ENCODE measurements around the gene TMEM123.

Gene TMEM123, protein sequence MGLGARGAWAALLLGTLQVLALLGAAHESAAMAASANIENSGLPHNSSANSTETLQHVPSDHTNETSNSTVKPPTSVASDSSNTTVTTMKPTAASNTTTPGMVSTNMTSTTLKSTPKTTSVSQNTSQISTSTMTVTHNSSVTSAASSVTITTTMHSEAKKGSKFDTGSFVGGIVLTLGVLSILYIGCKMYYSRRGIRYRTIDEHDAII

DNA sequence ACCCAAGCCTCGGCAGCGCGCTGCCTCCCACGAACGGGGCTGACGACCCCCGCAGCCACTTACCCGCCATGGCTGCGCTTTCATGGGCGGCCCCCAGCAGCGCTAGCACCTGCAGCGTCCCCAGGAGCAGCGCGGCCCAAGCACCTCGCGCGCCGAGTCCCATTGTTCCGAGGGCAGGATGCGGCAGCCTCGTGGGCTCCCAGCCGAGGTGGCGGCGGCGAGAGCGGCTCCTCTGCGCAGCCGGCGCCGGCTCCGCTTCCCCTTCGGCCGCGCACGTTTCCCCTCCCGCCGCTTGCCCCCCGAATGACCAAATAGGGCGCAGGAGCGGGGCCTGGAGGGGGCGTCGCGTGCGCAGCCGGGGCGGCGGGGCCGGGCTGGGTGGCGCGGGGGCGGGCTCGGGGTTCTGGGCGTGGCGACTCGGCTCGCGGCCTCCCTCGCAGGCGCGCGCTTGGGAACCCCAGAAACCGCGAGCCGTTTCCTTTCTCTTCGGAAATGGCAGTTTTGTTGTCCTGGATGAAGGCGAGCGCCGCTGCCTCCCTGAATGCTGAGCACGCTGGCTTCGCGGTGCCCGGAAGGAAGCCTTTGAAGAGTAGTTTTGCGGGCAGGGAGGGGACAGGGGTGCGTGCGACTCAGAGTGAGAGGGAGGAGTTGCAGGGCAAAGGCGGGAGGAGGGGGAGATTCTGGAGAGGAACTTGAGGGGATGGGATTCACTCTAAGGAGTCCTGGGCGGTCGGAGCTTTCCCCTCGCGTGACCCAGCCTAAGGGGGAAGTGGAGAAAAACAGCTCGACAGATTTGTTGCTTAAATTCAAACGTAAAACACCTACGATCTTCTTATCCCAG is at the start of gene TMEM123:
TMEM123 (minus strand) TSS at position 305 of the 841 bp plus-strand sequence; CDS start at position 163, 142 bp downstream.
- DNase-seq (ENCODE audit: low read depth in 2 of 2) = peak; percentile 78 to 84

DNA sequence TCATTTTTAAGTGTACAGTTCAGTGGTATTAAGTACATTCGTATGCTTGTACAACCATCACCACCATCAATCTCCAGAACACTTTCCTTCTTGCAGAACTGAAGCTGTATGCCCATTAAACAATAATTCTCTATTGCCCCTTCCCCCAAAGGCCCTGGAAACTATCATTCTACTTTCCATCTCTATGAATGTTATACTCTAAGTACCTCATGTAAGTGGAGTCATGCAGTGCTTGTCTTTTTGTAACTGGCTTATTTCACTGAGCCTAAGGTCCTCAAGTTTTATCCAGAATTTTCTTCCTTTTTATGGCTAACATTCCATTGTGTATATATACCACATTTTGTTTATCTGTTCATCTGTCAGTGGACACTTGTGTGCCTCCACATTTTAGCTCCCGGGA is 48.3 kb upstream of the TMEM123 start:
- no peak for DNase-seq (ENCODE audit: low read depth in 2 of 2)

DNA sequence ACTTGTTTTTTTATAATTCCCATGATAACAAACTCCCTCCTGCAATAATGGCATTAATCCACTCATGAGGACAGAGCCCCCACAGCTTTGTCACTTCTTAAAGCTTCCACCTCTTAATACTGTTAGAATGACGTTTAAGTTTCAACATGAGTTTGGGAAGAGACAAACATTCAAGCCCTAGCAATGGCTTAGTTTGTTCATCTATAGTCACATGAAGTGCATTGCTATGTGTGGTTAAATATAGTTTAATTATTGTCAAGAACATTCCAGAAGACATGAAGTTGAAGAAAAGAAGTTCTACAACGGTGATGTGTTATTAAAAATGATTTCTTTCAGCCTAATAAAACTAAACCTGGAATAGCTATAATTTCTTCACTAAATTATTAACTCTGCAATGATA is 47.4 kb upstream of the TMEM123 start:
- no peak for DNase-seq (ENCODE audit: low read depth in 2 of 2)

DNA sequence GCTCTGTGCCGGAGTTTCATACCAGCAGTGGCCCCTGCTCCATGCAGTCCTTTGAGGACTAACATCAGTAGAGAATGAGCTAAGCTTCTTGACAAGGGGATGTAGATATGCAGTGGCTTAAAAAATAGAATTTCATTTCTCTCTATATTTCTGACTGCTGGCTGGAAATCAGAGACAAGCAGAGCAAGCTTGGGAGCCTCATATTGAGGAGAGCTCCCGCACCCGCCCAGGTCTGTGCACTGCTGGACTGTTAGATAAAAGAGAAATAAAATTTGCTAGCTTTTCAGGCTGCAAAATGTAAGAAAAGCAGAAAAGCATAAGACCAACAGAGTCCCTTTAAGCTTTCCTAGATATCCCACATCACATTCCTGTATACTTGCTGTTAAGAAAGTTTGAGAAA is 46.6 kb upstream of the TMEM123 start:
- DNase-seq (ENCODE audit: low read depth in 2 of 2) = no peak

DNA sequence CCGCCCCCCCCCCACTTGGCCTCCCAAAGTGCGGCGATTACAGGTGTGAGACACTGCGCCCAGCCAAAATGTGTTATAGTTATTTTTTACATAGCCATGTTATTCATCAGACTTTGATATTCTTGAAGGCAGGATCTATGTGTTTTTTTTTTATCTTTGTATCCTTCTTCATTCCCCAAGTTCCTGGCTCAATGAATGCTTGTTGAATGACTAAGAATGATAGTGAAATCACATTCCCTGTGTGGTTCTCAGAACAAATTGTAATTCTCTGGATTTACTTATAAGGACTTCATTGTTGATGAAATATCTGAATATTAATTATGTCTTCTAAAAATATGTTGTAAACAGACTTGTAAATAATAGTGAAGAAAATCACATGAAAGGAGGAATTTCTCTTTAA is 44.5 kb upstream of the TMEM123 start:
- DNase-seq (ENCODE audit: low read depth in 2 of 2) = no peak

DNA sequence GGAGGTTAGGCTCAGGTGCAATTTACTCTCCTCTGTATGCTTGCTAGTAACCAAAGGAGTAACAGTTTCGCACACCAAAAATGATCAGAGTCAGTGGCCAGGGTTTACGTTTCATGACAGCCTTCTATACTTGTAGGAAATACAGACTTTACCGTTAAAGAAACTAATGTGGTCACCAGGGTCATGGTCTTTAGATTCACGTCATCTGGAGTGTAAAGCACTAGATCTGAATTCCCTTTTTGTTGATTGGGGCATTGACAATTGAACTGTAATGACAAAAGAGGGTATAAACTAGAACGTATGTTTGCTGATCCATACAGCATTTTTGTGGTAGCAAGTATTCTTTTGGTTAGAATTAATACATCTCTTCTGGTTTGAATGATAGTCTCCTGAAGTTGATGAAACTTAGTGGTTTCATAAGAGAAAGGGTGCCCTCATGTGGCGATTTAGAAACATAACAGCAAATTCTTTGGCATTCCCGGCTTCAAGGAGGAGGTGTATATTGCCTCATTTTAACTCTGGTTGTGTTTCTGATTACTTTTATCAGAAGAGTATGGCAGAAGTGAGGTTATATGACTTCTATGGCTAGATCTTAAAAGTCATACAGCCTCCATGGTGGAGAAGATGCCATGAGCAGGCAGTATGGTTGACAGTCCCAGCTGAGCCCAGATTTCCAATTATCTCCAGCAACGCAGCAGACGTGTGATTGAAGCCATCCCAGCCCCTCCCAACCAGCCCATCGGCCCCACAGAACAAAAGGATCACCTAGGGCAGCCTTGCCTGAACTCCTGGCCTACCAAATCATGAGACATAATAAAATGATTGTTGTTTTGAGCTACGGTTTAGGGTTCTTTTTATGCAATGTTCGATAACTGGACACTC is 42.8 kb upstream of the TMEM123 start:
- DNase-seq (ENCODE audit: low read depth in 2 of 2) = peak in 1 of 2 donors; percentile 29

DNA sequence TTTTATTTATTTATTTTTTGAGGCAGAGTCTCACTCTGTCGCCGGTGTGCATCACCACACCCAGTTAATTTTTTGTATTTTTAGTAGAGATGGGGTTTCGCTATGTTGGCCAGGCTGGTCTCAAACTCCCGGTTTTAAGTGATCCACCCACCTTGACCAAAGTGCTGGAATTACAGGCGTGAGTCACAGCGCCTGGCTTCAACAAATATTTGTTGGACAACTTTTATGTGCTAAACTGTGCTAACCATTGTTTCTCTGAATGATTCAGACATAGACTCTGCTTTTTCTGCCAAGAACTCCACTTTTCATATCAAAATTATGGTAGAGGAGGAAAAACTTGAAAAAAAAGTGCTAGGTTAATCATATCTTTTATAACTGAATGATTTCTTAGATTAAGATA is 41.7 kb upstream of the TMEM123 start:
- DNase-seq (ENCODE audit: low read depth in 2 of 2) = no peak

DNA sequence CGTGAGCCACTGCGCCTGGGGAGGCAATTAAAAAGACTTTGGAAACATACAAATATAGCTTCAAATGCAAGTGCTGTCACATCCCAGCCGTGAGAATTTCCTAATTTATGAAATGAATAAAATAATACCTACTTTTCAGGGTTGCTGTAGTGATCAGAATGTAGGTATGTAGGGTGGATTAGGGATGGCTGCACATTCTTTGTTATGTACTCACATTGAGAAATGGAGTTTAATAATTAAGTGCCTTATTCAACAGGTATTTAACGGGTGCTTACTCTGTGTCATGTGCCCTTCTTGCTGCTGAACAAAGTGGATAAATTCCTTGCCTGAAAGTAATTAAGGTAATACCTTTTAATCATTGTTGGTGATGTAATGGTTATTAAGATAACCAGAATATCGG is 41.0 kb upstream of the TMEM123 start:
- no peak for DNase-seq (ENCODE audit: low read depth in 2 of 2)

DNA sequence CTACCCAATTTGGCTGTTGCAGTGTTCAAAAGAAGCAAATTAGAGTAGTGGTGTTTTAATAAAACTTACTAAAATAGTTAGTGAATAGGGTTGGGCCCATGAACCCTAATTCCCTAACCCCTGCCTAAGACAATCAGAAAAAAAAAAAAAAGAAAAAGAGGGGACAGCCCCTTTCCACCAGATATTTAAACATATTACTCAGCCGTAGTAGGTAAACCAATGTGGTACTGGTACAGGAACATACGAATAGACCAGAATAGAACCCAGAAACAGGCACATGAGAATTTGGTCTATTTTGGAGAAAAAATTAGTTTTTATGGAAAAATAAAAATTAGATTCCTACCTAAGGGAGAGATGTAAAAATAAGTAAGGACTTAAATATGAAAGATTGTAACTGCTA is 39.4 kb upstream of the TMEM123 start:
- DNase-seq (ENCODE audit: low read depth in 2 of 2) = no peak

DNA sequence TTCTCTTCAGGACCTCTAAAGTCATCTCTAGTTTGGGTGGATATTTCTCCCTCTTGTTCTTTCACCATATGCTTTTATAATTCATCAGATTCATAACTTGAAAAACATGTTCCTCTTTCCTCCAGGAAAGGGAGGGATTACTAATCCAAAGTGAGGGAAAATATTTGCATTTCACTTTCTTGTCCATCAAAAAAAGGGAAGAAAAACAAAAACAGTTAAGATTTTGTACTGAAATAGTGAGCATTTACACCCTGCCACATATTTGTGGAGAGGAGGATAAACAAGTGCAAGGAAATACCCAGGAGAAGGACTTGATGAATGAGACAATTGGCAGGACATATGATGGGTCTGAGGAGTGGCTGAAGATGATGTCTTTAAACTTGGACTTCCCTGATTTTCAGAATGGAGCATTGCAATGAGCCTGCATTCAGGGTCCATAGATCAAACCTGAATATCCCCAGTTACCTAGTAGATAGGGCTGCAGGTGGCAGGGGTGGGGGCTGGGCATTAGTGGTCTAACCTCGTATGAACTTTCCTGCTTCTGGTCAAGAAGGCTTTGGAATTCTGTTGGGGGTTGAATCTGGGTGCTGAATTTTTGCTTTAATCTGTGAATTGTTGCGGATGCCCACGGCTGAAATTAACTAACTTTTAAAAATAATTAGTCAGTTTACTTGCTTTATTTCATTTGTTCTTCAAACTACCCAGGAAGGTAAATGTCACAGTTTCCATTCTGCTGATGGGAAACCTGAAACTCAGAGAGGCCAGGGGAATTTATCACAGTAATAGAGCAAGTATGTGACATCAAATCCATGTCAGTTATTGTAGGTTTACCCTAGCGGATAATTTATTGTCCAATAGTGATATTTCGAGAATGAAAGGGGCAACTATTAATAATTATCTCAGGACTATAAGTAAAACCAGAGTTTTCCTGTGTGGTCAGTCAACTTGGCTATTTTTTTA is 36.9 kb upstream of the TMEM123 start:
- no peak for DNase-seq (ENCODE audit: low read depth in 2 of 2)

DNA sequence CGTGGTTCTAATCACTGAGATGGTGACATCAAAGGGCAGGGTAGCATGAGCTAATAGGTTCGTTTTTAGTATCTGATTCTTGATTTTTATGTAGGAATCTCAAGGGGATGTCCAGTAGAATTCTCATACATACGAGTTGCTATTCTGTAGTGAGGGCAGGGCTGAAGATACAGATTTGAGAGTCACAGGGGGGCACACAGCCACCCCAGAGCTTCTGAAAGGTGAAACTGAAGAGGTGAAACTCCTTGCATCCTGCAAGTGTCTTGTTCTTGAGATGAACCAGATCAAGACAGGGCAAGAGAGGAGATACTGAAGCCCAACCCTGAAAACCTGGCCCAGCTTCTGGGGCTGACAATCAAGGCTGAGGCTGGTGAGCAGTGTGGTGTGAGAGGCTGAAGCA is 35.6 kb upstream of the TMEM123 start:
- no peak for DNase-seq (ENCODE audit: low read depth in 2 of 2)

DNA sequence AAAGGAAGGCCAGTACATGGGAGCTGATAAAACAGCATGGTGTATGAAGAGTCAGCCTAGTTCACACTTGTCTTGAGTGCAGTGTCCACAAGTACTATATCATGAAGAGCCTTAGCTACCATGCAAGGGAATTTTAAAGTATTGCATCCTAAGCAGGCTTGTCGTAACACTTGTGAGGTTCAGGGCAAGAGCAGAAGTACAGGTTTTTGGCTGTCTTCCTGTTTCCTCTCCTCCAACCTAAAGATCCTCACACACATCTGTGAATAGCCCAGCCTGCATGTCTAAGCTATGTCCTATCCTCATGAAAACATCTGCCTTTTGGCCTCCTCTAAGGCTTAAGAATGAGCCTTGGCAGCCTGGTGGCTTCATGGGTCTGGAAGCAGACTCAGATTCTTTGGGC is 34.6 kb upstream of the TMEM123 start:
- no peak for DNase-seq (ENCODE audit: low read depth in 2 of 2)

DNA sequence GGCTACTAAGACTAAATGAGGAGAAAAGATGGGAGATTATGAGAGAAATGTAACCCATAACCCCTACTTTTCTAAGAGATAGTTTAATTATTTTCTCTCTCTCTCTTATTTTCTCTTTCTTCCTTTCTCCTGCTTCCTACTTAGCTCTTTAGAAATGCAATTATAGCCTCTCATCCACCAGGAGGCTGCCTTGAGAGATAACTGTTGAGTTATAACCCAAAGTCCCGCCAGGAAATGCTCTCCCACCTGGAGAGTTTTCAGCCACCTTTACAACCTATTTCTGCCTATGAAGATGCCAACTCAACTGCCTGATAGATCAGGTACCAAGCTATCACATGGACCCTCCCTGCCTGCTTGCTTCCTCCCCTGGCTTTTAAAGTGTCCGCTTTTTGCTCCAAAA is 34.0 kb upstream of the TMEM123 start:
- no peak for DNase-seq (ENCODE audit: low read depth in 2 of 2)

DNA sequence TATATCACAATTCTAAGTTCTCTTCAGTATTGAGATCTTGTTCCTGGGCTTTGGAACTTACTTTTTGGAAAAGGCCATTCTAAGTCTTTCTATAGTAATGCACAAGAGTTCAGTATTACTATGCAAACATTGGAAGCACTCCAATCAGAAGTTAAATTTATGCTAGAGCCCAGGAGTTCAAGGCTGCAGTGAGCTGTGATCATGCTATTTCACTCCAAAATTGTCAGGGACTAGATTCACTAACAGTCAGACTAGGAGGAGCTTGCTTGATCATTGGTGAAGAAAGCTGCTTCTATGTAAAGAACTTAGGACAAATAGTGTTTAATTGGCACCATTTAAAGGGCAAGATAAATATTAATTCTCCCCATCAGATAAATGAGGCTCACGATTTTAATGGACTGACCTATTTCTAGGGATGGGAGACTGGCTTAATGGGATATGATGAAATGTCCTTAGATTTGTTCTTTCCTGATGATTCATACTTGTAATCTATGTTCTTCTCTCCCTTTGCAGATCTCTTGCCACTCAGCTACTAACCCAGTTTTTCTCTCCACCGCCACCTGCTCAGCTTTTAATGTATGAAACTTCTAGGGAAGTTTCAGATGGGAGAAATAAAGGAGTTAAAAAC is 32.6 kb upstream of the TMEM123 start:
- no peak for DNase-seq (ENCODE audit: low read depth in 2 of 2)

DNA sequence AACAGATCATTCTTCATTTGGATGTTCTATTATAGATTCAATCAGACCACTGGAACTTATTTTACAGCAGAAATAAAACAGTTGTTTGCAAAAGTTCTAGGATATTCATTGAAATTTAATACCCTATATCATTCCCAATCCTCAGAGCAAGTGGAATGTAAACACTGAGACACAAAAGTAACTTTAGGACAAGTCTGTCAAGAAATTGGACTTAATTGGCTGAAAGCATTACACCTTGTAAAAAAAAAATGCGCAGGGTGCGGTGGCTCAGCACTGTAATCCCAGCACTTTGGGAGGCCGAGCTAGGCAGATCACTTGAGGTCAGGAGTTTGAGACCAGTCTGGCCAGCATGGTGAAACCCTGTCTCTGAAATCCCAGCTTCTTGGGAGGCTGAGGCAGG is 29.9 kb upstream of the TMEM123 start:
- DNase-seq (ENCODE audit: low read depth in 2 of 2) = no peak

DNA sequence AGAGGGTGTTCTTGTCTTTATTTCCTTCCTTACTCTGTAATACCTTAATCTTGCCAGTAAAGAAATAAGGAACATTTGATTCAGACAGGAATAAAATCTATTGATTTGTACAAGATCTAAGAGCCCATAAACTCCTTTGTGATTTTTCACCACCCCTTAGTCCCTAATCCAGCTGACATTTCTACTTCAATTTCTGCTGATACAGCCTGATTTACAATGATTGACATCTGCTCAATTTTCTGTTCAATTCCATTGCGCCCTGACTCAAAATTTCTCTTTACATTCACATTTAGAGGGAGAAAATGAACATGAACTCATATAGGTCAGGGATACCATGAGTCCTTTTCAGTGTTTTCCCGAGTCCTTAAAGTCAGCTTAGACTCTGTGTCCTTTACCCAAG is 27.2 kb upstream of the TMEM123 start:
- no peak for DNase-seq (ENCODE audit: low read depth in 2 of 2)

DNA sequence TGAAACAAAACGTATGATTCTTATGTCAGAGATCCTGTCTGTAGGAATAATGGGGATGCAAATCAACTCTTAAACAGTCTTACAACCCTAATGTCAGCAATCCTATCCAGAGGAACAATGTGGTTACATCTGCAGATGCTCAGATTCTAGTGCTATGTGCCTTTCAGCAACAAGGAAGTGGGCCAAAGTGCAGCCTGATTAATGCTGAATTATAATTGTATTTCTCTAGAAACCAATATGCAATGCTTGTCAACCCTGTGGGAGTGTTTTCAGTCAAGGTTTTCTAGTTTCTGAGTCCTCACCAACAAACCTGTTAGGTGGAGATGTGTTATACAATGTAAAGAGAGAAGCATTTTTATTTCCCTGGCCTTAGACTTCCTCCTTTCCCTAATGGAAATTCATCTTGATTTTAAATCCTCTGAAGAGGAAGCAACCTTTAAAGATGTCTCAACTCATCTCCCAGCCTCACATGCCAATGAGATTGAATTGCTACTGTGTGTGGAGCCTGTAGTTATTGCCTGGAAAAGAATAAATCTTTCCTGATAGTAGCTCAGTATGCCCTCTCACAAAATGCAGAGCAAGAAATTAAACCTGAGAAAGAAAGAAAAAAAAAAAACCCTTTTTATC is 26.2 kb upstream of the TMEM123 start:
- no peak for DNase-seq (ENCODE audit: low read depth in 2 of 2)

DNA sequence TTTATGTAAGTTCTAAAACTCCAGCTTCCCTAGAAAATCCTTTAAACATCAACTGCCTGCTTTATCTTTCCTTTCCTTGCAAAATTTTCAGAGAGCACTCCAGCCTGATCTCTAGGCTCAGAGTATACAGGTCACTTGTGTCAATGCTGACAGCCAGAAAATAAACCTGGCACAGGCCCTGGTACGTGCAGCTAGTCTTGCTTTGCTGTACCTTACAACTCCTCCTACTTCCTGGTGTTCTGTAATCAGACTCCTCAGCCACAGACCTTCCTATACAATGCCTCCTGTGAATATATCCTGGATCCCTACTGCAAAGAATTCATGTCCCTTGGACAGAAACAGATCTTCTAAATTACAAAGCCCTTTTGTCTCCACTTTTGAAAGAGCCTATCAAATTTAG is 24.2 kb upstream of the TMEM123 start:
- no peak for DNase-seq (ENCODE audit: low read depth in 2 of 2)

DNA sequence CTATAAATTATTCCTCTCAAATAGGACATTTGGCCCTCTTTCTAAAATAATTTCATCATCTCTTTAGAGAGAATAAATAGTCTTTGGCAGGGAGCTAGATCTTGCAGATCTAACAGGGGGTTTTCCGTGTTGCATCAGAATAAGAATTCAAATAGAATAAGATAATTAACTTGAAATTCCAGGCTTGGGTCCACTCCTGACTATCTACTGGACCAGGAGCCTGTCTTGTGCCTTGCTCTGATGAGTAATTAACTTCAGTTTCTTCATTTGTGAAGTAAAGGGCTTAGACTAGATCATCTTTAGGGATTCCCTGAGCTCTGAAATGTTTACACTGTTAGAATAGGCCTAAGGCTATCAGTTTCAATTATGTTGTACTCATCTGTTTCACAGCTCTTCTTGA is 23.5 kb upstream of the TMEM123 start:
- DNase-seq (ENCODE audit: low read depth in 2 of 2) = no peak

DNA sequence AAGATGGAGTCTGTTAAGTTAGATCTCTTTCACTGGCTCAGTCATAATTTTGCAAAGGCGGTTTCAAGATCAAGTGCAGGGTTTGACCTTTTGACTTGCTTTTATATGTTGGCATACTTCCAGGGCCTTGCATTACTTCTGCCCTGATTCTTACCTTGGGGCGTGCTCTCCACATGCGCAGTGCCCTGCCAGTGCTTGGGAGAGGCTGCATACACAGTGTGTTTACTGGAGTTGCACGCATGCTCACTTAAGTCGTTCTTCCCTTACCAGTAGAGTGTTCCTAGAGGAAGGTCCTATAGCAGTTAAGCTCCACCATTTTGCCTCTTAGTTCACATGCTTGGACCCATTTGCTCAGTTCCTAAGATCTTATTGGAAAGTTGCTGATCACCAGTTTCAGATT is 21.0 kb upstream of the TMEM123 start:
- no peak for DNase-seq (ENCODE audit: low read depth in 2 of 2)
